ENCODE measurements around the gene TPSB2. TPM values are rescaled to one million over a fixed set of nuclear protein-coding genes. Genes with fewer than 3 reads are reported as not detected.

Gene TPSB2
- total RNA-seq, 3 donors from 2014 or later, result 0.41 to 0.46 TPM; not detected in 1

- no peaks in the 10 kb centered on the region for H3K9me3 Mint-ChIP-seq
- H3K36me3 Mint-ChIP-seq (ENCODE audit: insufficient read depth), result no peaks in the 10 kb centered on the region
- peaks cover 5% of the 10 kb centered on the region for H3K27me3 Mint-ChIP-seq (ENCODE audit: low read depth)
- no peak overlapping the region for H3K4me3 Mint-ChIP-seq
- DNase-seq (no peak), ATAC-seq (no peak)
- no peaks in the 10 kb centered on the region for H3K4me1 Mint-ChIP-seq (ENCODE audit: low read depth)
Observed at GRCh38 chr16:1184156-1184868, 45.7 kb downstream of the TPSB2 start.

- H3K4me1 Mint-ChIP-seq (ENCODE audit: low read depth), result no peaks in the 10 kb centered on the region
- H3K36me3 Mint-ChIP-seq (ENCODE audit: insufficient read depth), result no peaks in the 10 kb centered on the region
- DNase-seq (no peak), ATAC-seq (no peak)
- no peaks in the 10 kb centered on the region for H3K9me3 Mint-ChIP-seq
- no peaks in the 10 kb centered on the region for H3K27me3 Mint-ChIP-seq (ENCODE audit: low read depth)
- no peak overlapping the region for H3K4me3 Mint-ChIP-seq
Observed at GRCh38 chr16:1182950-1183907, 46.8 kb downstream of the TPSB2 start.

DNA sequence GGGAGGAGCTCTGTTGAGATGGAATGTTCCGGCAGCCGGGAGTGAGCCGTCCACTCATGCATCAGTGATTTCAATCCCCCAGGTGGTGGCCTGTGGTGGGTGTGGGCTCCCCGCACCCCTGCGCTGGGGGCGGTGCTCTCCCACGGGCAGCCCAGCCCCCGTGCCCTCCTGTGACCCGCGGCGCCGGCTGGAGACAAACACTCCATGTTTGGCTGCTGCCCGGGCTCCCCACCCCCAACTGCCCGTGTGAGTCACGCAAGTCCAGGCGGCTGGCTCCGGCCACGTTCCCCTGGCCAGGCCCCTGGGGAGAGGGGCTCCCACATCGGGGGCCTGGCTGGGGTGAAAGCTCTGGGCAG is 47.7 kb downstream of the TPSB2 start:
- Mint-ChIP-seq H3K4me3 (no peak overlapping the region), H3K4me1 (ENCODE audit: low read depth) (no peaks in the 10 kb centered on the region), H3K9me3 (no peaks in the 10 kb centered on the region), H3K27me3 (ENCODE audit: low read depth) (peaks cover 2% of the 10 kb centered on the region), H3K36me3 (ENCODE audit: insufficient read depth) (no peaks in the 10 kb centered on the region)
- ATAC-seq (no peak), DNase-seq (no peak)

- no peaks in the 10 kb centered on the region for H3K4me1 Mint-ChIP-seq (ENCODE audit: low read depth)
- no peak for ATAC-seq
- H3K36me3 Mint-ChIP-seq (ENCODE audit: insufficient read depth), result no peaks in the 10 kb centered on the region
- no peak overlapping the region for H3K4me3 Mint-ChIP-seq
- no peak for DNase-seq
- peaks cover 2% of the 10 kb centered on the region for H3K27me3 Mint-ChIP-seq (ENCODE audit: low read depth)
- no peaks in the 10 kb centered on the region for H3K9me3 Mint-ChIP-seq
Observed at GRCh38 chr16:1181404-1182315, 48.3 kb downstream of the TPSB2 start.

GRCh38 chr16:1180549-1181403 is 49.2 kb downstream of the TPSB2 start:
- H3K36me3 Mint-ChIP-seq (ENCODE audit: insufficient read depth), result no peaks in the 10 kb centered on the region

More at GRCh38 chr16:1180549-1181403, 49.2 kb downstream of the TPSB2 start:
- H3K4me3 Mint-ChIP-seq, result no peak overlapping the region
- H3K4me1 Mint-ChIP-seq (ENCODE audit: low read depth), result no peaks in the 10 kb centered on the region
- H3K9me3 Mint-ChIP-seq, result no peaks in the 10 kb centered on the region
- ATAC-seq (no peak), DNase-seq (no peak)
- H3K27me3 Mint-ChIP-seq (ENCODE audit: low read depth), result peaks cover 2% of the 10 kb centered on the region

Other genes starting within 250 kb of the TPSB2 start
- gene SOX8, start 248.4 kb downstream of the TPSB2 start, total RNA-seq, result 1 to 10 TPM; 2.6 to 4.0 (median 3.5) TPM
- gene SSTR5, start 157.4 kb downstream of the TPSB2 start, total RNA-seq, result not detected
- gene C1QTNF8, start 133.9 kb downstream of the TPSB2 start, total RNA-seq, result not detected
- under 1 TPM; 0.34 to 0.51 (median 0.41) TPM for gene CACNA1H, start 77.1 kb downstream of the TPSB2 start, total RNA-seq
- not detected for gene TPSG1, start 4.9 kb downstream of the TPSB2 start, total RNA-seq
- under 1 TPM in 1 of 3 donors, not detected in 2; 0.35 TPM for gene TPSAB1, start 10.5 kb upstream of the TPSB2 start, total RNA-seq
- under 1 TPM in 1 of 3 donors, not detected in 2; 0.38 TPM for gene TPSD1, start 25.9 kb upstream of the TPSB2 start, total RNA-seq
- gene UBE2I, start 79.5 kb upstream of the TPSB2 start, total RNA-seq, result 100 to 1,000 TPM; 234 to 251 (median 247) TPM
- under 1 TPM; 0.08 to 0.24 (median 0.16) TPM for gene BAIAP3, start 103.5 kb upstream of the TPSB2 start, total RNA-seq
- gene TSR3, start 121.7 kb upstream of the TPSB2 start, total RNA-seq, result 100 to 1,000 TPM; 108 to 133 (median 112) TPM
- 10 to 100 TPM; 21.8 to 27.4 (median 23.1) TPM for gene GNPTG, start 121.7 kb upstream of the TPSB2 start, total RNA-seq
- 10 to 100 TPM; 24.5 to 30.2 (median 29.0) TPM for gene UNKL, start 184.5 kb upstream of the TPSB2 start, total RNA-seq
- 10 to 100 TPM; 31.8 to 34.6 (median 33.1) TPM for gene UQCC4, start 190.6 kb upstream of the TPSB2 start, total RNA-seq
- gene PERCC1, start 200.9 kb upstream of the TPSB2 start, total RNA-seq, result under 1 TPM in 2 of 3 donors, not detected in 1; 0.22 to 0.29 TPM
- gene CCDC154, start 214.4 kb upstream of the TPSB2 start, total RNA-seq, result 1 to 10 TPM in 2 of 3 donors, under 1 TPM in 1; 0.73 to 2.5 (median 2.2) TPM
- 10 to 100 TPM; 54.2 to 60.7 (median 54.7) TPM for gene CLCN7, start 244.8 kb upstream of the TPSB2 start, total RNA-seq

Measured in activated T-cell treated with anti-CD3 and anti-CD28 coated beads, Interleukin-2, amount 50 U/mL, for 4 hours (primary cell).